Stimulated activated CD8-positive, alpha-beta memory T cell treated with anti-CD3 and anti-CD28 coated beads, Interleukin-12 subunit alpha, Interleukin-12 subunit beta, amount 100 ng/mL, for 1 hour (primary cell): ENCODE data around the gene SCNN1B.

Experiments used
- DNase-seq: peaks from one replicate; pipeline ENCODE4 v3.0.0-alpha.2; 2020; ENCODE audit warnings: low read depth

SCNN1B gene

DNA sequence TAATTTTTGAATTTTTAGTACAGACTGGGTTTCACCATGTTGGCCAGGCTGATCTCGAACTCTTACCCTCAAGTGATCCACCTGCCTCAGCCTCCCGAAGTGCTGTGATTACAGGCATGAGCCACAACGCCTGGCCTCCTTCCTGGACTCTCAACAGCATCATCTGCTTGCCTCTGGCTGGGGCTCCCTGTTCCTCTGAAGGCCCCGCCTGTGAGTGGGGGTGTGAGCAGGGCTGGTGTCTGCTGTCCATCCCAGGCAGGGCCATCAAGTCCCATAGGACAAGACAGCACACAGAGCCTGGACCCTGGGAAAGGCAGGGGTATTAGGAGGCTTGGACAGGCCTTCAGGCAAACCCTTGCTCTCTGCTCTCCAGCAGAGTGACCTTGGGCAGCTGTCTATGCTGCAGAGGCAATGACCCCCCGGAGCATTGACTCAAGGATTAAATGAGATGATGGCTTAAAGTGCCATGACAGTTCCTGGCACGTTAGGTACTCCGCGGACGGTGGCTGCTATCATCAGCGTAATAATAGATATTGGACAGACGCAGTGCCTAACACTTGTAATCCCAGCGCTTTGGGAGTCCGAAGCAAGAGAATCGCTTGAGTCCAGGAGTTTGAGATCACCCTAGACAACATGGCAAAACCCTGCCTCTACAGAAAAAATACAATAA, 19.2 kb downstream of the SCNN1B start:
- no peak for DNase-seq

DNA sequence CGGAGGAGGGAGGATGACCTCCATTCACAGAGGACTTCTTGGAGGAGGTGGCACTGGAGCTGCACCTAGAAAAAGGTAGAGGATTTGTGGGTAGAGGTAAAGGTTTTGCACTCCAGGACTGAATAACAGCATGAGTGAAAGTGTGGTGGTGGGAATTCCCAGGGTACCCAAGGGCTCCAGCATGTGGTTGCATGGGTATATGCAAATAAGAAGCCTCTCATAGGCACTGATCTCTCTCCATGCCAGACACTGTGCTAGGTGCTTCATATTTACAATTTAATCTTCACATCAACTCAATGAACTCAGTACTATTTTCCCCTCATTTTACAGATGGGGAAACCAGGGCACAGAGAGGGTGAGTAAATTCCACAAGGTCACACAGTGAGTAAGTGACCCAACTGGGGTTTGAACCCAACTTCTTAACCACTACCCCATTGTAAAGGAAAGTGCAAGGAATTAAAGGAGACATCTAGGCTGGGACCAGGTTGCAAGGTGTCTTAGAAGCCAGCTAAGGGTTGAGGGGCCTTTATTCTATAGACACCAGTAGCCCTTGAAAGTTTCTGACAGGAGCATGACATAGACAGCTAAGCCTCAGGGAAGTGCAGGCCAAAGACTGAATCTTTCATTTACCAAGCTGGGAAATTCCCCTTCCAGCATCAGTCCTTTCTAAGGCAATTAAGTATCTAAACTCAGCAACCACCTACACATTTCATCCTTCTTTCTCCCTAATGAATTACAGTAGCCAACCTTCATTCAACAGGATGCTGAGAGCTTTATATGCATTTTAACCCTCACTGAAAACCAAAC, 21.3 kb downstream of the SCNN1B start:
- DNase-seq, result no peak

DNA sequence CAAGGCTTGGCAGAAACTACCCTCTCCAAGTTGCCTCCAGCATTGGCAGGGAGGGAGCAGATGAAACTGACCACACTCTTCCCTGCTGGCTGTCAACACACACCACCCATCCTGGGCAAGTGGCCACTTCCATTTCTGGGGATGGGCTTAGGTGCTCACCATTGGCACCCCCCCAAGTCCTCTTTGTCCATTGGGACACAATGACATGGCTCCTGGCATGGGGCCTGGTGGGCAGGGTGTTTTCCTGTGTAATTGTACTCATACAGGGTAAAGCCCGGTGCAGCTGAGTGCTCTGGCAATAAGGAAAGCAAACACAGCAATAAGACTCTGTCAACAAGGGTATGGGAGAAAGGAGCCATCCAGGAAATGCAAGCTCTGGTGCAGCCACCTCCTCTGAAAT, 22.6 kb downstream of the SCNN1B start:
- no peak for DNase-seq

DNA sequence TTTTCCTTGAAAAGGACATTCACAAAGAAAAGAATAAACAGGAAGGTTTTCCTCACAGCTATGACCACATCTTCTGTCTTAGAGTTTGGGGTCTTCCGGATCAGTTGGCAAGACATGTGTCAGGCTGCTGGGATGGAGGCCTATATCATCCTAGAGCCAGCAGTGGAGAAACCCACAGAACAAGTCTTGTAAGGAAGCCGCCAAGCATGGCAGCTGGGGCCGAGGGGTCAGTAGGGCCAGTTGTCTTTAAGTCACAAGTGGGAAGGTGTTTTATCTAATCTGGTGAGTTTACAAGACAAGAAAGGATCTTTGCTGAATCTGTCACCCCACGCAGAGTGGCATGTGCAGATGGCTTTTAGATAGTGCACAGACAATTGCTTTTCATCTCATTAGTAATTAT, 25.7 kb downstream of the SCNN1B start:
- no peak for DNase-seq

DNA sequence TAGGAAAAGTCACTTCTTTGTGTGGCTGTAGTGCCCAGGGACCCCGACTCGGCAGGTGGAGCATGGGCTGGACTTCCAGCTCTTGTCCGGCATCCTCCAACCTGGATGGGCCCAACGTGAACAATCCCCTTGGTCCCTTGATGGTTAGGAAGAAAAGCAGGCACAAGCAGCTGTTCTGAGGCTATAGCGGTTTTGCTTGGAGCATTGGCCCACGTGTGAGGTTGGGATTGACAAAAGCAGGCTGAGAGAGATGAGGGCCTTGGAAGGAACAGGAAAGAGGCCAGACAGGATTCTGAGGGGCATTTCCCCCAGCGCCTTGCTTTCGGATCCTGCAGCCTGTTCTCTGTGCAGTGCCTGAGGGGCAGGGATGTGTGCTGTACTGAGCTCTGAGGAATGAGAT, 28.1 kb downstream of the SCNN1B start:
- DNase-seq, result no peak

DNA sequence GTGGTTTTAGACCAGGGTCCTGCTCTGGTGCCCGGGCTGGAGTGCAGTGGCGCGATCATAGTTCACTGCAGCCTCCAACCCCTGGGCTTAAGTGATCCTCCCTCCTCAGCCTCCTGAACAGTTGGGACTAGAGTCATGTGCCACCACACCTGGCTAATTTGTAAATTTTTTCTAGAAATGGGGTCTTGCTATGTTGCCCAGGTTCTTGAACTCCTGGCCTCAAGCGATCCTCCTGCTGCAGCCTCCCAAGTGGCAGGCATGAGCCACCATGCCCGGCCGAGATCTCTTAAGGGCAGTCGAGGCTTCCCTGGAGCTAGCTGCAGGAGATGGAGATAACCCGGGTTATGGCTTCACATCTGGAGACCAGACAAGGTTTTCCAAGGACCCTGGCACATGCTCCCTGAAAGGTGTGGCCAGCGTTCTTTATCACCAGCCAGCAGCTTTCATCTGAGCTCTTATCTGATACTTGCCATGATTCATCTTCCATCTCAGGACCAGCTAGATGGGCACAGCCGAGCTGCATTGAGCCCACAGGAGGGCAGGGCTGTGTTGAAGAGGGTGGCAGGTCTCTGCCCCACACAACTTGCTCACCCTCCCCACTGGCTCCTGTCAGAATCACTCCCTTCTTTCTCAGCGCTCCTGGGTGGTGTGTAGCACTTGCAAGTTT, 28.6 kb downstream of the SCNN1B start:
- DNase-seq, result no peak

DNA sequence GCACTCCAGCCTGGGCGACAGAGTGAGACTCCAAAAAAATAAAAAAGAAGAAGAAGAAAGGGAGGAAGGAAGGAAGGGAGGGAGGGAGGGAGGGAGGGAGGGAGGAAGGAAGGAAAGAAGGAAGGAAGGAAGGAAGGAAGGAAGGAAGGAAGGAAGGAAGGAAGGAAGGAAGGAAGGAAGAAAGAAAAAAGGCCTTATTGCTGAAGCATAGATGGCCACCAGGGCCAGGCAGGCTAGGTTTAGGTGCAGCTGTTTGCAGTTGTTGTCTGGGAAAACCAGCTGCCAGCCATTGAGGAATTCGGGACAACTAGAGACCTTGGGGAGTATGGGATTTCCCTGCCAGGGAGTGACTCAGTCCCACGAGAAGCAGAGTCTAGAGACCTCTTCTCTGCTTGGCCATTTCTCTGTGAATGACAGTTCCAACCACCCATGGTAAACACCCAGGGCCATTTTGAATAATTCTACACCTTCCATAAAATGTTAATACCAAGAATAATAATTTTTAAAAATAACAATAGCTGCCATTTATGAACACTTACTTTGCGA, 31.0 kb downstream of the SCNN1B start:
- DNase-seq, result no peak

DNA sequence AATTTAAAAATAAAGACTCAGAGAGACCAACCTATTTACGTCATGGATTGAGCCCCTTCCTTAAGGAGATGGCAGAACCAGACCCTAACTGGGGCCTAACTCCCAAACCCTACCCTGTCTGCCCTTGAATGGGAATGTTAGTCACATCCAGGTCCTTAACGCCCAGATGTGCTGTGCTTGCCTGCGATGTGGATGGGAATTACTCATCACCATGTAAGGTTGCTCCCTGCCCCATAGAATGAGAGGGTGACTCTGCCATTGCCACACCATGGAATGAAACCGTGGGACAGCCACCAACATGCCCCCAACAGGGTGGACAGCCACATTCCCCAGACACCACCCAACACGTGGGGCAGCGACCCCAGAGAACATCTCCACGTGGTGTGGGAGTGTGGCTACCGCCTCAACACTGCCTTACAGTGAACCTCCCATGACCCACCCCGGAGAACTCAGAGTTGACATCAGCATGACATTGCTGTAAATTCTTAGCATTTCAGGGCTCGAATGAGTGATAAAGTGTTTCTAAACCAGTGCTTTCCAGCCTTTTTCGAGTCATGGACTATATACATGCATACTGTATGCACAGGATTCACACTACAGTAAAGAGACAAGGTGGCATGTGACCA, 31.8 kb downstream of the SCNN1B start:
- no peak for DNase-seq

DNA sequence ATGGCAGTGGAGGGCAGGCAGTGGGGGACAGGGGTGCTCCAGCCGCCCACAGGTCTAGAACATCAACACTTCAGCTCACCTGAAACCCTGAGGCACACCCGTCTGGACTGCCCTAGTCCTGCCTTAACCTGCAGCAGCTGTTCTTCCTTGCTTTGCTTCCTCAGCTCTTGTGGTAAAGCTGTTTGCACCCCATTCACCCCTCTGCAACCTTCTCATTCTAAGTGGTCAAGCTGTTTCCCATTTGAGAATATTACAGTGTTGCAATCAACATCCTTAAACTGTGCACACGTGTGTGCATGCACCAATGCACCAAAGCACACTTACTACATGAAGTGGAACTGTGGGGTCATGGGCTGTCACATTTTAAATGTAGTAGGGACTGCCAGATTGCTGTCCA, 32.4 kb downstream of the SCNN1B start:
- no peak for DNase-seq

DNA sequence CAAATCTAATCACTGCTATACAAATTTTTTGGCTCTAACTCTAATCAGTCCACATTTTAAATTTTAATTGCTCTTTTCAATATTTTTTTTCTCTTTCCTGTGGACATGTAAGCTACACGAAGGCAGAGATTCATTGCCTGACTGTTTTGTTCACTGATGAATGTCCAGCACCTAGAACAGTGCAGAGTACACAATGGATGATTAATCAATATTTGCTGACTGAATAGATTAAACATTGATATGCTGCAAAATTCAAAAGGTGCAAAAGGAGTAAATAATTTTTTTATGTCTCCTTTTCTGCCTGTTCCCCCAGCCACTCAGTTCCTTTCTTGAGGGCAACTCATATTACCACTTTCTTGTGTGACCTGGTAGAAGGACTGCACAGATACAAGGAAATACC, 32.8 kb downstream of the SCNN1B start:
- no peak for DNase-seq

DNA sequence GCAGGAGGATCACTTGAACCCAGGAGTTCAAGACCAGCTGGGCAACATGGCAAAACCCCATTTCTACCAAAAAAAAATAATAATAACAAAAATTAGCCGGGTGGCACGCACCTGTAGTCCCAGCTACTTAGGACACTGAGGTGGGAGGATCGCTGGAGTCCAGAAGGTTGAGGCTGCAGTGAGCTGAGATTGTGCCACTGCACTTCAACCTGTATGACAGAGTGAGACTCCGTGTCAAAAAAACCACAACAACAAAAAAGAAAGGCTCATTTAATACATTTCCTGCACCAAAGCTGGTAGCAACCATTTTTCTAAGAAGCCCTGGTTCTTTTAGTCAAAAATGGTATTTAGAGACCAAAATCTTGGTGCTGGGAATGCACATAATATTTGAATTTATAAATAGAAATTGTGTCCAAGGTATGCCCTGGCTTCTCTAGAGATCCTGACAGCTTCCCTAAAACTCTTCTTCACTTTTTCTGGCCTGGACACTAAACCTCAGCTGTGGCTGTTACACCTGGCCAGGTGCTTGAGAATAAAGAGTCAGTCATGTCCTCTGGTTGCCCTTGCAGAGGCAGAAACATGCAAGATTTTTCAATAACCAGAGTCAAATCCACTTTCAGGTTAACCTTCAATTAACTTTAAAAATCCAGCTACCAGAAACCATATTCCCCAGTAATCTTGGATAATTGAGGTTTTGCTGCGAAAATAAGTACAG, 35.9 kb downstream of the SCNN1B start:
- no peak for DNase-seq

DNA sequence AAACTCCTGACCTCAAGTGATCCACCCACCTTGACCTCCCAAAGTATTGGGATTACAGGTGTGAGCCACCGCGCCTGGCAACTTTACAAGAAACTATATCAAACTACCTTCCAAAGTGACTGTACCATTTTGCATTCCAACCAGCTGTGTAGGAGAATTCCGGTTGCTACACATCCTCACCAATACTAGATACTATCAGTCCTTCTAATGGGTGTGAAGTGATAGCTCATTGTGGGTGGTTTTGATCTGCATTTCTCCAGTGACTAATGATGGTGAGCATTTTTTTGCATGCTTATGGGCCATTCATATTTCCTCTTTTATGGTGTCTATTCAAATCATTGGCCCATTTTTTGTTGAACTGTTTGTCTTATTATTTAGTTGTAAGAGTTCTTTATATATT, 37.7 kb downstream of the SCNN1B start:
- no peak for DNase-seq

DNA sequence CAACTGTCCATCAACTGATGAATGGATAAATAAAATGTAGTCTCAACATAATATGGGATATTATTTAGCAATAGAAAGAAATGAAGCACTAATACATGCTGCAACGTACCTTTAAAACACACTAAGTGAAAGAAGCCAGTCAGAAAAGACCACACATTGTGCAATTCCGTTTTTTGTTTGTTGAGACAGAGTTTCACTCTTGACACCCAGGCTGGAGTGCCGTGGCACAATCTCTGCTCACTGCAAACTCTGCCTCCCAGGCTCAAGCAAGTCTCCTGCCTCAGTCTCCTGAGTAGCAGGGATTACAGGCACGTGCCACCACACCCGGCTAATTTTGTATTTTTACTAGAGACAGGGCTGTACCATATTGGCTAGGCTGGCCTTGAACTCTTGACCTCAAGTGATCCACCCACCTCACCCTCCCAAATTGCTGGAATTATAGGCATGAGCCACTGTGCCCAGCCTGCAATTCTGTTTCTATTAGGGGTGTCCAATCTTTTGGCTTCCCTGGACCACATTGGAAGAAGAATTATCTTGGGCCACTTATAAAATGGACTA, 40.1 kb downstream of the SCNN1B start:
- no peak for DNase-seq

DNA sequence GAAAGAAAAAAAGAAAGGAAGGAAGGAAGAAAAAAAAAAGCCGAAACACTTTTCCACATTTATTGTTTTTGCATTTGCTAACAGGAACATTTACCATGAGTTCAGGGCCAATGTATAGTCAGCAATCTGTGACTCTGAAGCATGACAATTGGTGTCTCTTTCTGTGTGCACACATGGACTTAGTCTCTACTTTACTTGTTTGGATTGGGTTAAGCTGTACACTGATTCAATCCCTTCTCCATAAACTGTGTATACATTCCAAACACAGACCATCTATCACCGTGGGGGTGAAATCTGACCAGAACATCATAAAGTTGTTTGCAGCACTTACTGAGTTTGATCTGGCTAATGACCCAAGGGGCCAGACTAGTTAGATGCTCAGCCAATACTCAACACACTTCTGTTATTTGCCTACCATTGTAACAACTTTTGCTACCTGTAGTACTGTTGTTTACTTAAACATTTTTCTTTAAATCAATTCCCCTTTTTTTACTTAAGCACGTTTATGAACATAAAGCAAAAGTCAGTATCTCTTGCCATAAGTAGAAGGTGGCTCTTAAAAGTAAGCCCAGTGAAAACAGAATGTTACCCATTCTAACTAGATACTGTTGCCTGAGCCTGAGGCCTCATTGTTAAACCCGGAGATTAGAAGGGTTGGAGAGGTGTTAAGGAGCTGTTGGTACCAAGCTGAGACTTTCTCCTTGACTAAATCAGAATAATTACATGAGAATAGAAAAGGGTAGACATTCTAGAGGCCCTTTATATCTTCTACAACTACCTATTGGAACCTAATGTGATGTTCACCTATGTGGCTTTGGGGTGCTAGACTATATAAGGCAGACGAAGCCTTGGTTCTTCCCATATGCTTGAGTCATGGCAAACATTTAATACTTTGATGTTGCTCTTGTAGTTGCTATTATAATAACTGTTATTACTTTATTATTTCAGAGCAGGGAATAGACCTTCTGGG, 41.8 kb downstream of the SCNN1B start:
- no peak for DNase-seq

DNA sequence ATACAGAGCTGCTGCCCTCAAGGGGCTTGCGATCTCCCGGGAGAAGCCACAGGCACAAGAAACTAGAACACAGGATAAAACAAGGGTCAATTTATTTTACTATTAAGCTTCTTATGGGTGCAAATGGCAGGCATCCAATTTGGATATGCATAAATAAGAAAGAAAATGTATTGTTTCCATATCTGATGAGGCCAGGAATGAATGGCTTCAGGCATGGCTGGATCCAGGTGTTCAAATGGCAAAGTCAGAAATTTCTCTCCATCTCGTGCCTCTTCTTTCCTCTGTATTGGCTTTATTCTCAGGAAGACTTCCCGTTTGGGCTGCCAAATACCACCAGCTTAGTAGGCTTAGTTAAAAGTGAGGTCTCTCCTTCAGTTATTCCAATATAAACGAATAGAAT, 43.1 kb downstream of the SCNN1B start:
- DNase-seq, result no peak

DNA sequence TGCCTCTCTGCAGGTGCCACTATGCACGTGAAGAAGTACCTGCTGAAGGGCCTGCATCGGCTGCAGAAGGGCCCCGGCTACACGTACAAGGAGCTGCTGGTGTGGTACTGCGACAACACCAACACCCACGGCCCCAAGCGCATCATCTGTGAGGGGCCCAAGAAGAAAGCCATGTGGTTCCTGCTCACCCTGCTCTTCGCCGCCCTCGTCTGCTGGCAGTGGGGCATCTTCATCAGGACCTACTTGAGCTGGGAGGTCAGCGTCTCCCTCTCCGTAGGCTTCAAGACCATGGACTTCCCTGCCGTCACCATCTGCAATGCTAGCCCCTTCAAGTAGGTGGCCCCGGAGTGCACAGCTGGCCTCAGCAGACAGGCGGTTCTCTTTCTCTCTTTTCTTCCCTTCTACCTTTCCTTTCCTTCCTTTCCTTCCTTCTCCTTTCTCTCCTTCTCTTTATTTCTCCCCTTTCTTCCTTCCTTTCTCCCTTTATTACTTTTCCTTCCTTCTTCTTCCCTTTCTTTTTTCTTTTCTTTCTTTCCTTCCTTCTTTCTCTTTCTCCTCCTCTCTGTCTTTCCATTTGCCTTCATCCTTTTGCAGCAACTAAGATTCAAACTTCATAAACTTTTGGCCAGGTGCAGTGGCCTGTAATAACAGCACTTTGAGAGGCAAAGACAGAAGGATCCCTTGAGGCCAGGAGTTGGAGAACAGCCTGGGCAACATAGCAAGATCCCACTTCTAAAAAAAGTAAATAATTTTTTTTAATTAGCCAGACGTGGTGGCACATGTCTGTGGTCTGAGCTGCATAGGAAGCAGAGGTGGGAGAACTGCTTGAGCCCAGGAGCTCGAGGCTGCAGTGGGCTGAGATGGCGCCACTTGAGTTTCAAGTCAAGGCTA, 46.7 kb downstream of the SCNN1B start:
- DNase-seq, result no peak

DNA sequence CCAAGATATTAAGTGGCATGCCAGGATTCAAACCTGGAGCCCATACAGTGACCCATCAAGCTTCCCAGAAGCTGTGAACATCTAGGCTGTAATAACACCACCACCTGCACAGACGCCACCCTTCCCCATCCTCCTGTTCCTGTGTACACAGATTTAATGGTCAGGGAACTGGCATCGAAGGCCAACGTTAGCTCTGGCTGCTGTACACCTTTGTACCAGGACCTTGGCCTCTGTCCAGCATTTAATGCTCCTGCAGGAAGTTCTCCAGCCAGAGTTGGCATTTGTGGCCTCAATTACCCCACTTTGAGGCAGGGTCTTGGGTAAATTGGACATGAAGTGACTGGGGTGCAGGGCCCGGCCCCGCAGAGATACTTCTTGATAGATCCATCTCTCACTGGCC, 49.3 kb downstream of the SCNN1B start:
- DNase-seq, result no peak

DNA sequence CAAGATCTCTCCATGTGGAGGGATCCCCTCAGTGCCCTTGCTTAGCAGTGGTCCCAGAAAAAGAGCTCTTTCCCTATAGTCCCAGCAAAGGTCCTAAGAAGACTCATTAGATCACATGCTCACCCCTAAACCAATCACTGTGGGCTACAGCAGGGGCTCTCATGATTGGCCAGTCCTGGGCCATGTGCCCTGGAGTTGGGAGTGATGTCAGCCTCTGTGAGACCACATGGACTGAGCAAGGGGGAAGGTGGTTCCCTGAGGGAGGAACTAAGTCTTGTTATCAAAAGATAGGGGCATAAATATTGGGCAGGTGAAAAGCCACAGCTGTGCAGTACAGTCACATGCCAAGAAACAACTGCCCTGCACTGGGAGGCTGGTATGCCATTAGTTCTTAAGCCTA, 51.3 kb downstream of the SCNN1B start:
- no peak for DNase-seq

DNA sequence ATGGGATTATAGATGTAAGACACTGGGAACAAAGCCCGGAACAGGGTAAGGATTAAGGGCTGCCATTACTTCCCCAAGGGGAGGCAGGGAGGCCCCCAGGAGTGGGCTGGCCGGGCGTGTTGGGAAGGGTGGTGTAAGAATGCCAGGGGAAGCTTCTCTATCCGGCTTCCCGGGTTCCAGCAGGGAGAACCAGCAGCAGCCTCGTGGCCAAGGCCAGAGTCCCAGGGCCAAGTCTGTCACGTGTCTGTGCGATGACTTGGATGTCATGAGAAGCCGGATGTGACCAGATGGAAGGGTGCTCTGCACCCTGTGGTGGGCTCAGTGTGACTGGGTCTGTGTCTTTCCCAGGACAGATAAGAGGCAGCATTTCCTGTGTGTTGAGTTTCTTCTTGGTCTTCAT, 52.1 kb downstream of the SCNN1B start:
- no peak for DNase-seq
